Chondrocyte (in vitro differentiated cells): Measurements from ENCODE around the gene GREB1. TPM values are rescaled to one million over a fixed set of nuclear protein-coding genes. Genes with fewer than 3 reads are reported as not detected.
A peak's percentile ranks its signal among the peaks of the same experiment; 100 is the strongest.

ENCODE experiments used
- DNase-seq: peaks from one replicate; pipeline ENCODE4 v3.0.0; 2021; ENCODE audit warnings: mixed read lengths, low spot score
- H3K27ac Mint-ChIP-seq: one replicate; pipeline ENCODE4 v1.8.0; 2021; ENCODE audit warnings: mild to moderate bottlenecking, moderate library complexity, mixed read lengths; ENCODE audit not compliant: unreplicated experiment
- H3K27me3 Mint-ChIP-seq: 2 replicates; pipeline ENCODE4 v1.8.0; 2021; ENCODE audit warnings: low read depth, mixed read lengths
- H3K36me3 Mint-ChIP-seq: 2 replicates; pipeline ENCODE4 v1.8.0; 2021; ENCODE audit warnings: low read depth, mixed read lengths
- H3K4me1 Mint-ChIP-seq: 2 replicates; pipeline ENCODE4 v1.8.0; 2021; ENCODE audit warnings: low read depth, mild to moderate bottlenecking, mixed read lengths
- H3K4me3 Mint-ChIP-seq: one replicate; pipeline ENCODE4 v1.8.0; 2021; ENCODE audit warnings: mild to moderate bottlenecking, moderate library complexity, mixed read lengths; ENCODE audit not compliant: unreplicated experiment
- H3K9me3 Mint-ChIP-seq: 2 replicates; pipeline ENCODE4 v1.8.0; 2021; ENCODE audit warnings: low read depth, mixed read lengths
- CTCF ChIP-seq: fragments of 200-600 bp; sonication (generic); IDR thresholded peaks from 2 replicates; pipeline ENCODE4 v1.5.0; 2021; ENCODE audit warnings: antibody characterized with exemption, mild to moderate bottlenecking, moderate library complexity
- total RNA-seq: library from RNA; stranded (reverse); gene quantifications from 3 replicates; pipeline ENCODE4 v1.2.1, GENCODE V29; 2021

The GREB1 gene
- total RNA-seq, 1 donor from 2014 or later = 0.52 TPM

GRCh38 chr2:11647834-11648600, 114.2 kb downstream of the GREB1 start:
- Mint-ChIP-seq H3K9me3 (no peaks in the 10 kb centered on the region), H3K4me1 (peaks cover 21% of the 10 kb centered on the region), H3K27me3 (peaks cover 3% of the 10 kb centered on the region), H3K36me3 (no peaks in the 10 kb centered on the region), H3K4me3 (no peak overlapping the region), H3K27ac (no peak overlapping the region)
- no peak for DNase-seq
- peak; percentile 73 for TF ChIP-seq CTCF

GRCh38 chr2:11649093-11649492, 115.2 kb downstream of the GREB1 start:
- no peak for DNase-seq
- H3K4me3 Mint-ChIP-seq = no peak overlapping the region
- peaks cover 7% of the 10 kb centered on the region for H3K27me3 Mint-ChIP-seq
- TF ChIP-seq CTCF = no peak
- no peak overlapping the region for H3K27ac Mint-ChIP-seq
- no peaks in the 10 kb centered on the region for H3K36me3 Mint-ChIP-seq
- H3K9me3 Mint-ChIP-seq = no peaks in the 10 kb centered on the region
- peaks cover 21% of the 10 kb centered on the region for H3K4me1 Mint-ChIP-seq

GRCh38 chr2:11651856-11652548, 118.2 kb downstream of the GREB1 start:
- no peak for DNase-seq
- Mint-ChIP-seq H3K4me3 (no peak overlapping the region), H3K4me1 (peaks cover 21% of the 10 kb centered on the region), H3K27me3 (peaks cover 17% of the 10 kb centered on the region), H3K27ac (no peak overlapping the region), H3K36me3 (no peaks in the 10 kb centered on the region), H3K9me3 (no peaks in the 10 kb centered on the region)
- no peak for TF ChIP-seq CTCF

GRCh38 chr2:11652553-11652952, 118.7 kb downstream of the GREB1 start:
- no peak overlapping the region for H3K4me3 Mint-ChIP-seq
- peak overlapping the region; percentile 78 for H3K27ac Mint-ChIP-seq
- no peak for DNase-seq
- H3K9me3 Mint-ChIP-seq = no peaks in the 10 kb centered on the region
- H3K4me1 Mint-ChIP-seq = peaks cover 21% of the 10 kb centered on the region
- H3K27me3 Mint-ChIP-seq = peaks cover 20% of the 10 kb centered on the region
- no peak for TF ChIP-seq CTCF
- H3K36me3 Mint-ChIP-seq = no peaks in the 10 kb centered on the region

GRCh38 chr2:11655495-11655894, 121.7 kb downstream of the GREB1 start:
- DNase-seq = no peak
- peaks cover 10% of the 10 kb centered on the region for H3K4me1 Mint-ChIP-seq
- no peak overlapping the region for H3K27ac Mint-ChIP-seq

More at GRCh38 chr2:11655495-11655894, 121.7 kb downstream of the GREB1 start:
- peaks cover 38% of the 10 kb centered on the region for H3K27me3 Mint-ChIP-seq
- TF ChIP-seq CTCF = no peak
- no peaks in the 10 kb centered on the region for H3K9me3 Mint-ChIP-seq
- H3K36me3 Mint-ChIP-seq = no peaks in the 10 kb centered on the region
- H3K4me3 Mint-ChIP-seq = no peak overlapping the region
